NCI-H1048 (cell line): Measurements from ENCODE around the gene BUD23.

Experiments
- DNase-seq: peaks from one replicate; lab custom pipeline; 2025; lab: John Stamatoyannopoulos, UW

Gene BUD23

DNA sequence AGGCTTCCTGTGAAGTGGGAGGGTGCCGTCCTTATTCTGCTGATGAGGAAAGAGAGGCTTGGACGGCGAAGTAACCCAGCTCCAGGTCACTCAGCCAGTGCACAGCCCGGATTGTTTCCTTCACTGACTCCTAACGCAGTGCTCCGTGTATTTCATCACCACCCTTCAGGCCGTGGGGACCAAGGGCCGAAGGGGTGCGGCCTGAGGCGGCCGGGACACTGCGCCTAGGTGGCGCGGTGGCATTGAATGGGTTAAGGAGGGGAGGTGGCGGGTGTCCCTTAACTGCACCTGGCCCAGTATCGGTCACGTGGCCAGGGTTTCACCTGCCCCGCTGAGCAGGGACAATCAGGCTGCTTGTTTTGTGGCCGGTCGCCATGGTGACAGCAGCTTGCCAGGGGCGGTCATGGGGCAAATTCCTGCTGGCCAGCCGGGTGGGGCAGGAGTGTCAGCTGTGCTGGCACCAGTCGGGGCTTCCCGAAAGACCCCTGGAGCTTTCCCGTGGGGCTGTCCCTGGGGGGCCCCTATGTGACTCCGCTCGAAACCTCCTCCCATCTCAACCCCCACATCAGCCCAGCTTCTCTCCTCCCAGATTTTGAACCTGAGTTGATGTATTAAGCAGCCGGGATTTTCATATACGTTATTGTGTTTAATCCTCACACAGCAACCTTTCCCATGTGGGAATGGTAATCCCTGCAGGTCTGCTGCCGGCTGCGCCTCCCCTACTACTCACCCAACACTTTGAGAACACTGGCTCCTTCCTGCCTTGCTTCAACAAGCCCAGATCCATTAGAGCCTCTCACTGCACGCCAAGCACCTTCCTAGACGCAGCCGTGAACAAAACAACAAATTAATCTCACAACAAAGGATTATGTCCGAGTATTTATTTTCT lies 59.6 kb downstream of the BUD23 start:
- peak; percentile 39 for DNase-seq

DNA sequence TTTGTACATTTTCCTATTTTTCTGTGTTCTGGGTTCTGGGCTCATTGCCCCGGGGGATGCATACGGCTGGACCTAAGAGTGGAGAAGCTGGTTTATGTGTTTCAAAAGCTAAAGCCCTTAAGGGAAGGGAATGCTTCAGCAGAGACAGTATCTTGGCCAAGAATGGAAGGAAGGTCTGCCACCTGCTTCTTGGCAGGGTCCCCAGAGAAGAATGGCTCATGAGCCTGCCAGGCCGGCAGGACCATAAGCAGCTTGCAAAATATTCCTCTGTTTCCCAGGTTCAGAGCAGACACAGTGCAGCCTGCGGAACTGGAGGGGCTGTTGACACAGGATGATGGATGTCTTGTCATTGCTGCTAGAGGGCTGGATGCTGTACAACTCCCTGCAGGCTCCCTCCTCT lies 63.0 kb downstream of the BUD23 start:
- DNase-seq, result no peak
